ENCODE measurements around the gene IL17A.

Gene IL17A

GRCh38 chr6:52207066-52207465 is 20.9 kb downstream of the IL17A start:
- Mint-ChIP-seq H3K4me1 (no peaks in the 10 kb centered on the region), H3K27ac (ENCODE audit: low read depth) (no peak overlapping the region), H3K4me3 (no peak overlapping the region), H3K36me3 (ENCODE audit: insufficient read depth) (no peaks in the 10 kb centered on the region), H3K27me3 (peaks cover 68% of the 10 kb centered on the region), H3K9me3 (no peaks in the 10 kb centered on the region)
- ATAC-seq (replicated peaks; ENCODE audit: extremely low read depth, poor library complexity, severe bottlenecking) (no peak), DNase-seq (ENCODE audit: low spot score in 2 of 2) (no peak)

GRCh38 chr6:52208612-52209011 is 22.4 kb downstream of the IL17A start:
- no peaks in the 10 kb centered on the region for H3K4me1 Mint-ChIP-seq
- H3K27me3 Mint-ChIP-seq = peaks cover 64% of the 10 kb centered on the region
- no peak for DNase-seq (ENCODE audit: low spot score in 2 of 2)
- no peak overlapping the region for H3K4me3 Mint-ChIP-seq
- no peaks in the 10 kb centered on the region for H3K36me3 Mint-ChIP-seq (ENCODE audit: insufficient read depth)
- ATAC-seq (replicated peaks; ENCODE audit: extremely low read depth, poor library complexity, severe bottlenecking) = no peak
- H3K9me3 Mint-ChIP-seq = no peaks in the 10 kb centered on the region
- no peak overlapping the region for H3K27ac Mint-ChIP-seq (ENCODE audit: low read depth)

- Mint-ChIP-seq H3K27me3 (peaks cover 62% of the 10 kb centered on the region), H3K4me3 (no peak overlapping the region), H3K27ac (ENCODE audit: low read depth) (no peak overlapping the region), H3K9me3 (no peaks in the 10 kb centered on the region), H3K4me1 (no peaks in the 10 kb centered on the region), H3K36me3 (ENCODE audit: insufficient read depth) (no peaks in the 10 kb centered on the region)
- ATAC-seq (replicated peaks; ENCODE audit: extremely low read depth, poor library complexity, severe bottlenecking) = no peak
- DNase-seq (ENCODE audit: low spot score in 2 of 2) = no peak
Measured at GRCh38 chr6:52209770-52210169, 23.6 kb downstream of the IL17A start.

- Mint-ChIP-seq H3K27me3 (peaks cover 62% of the 10 kb centered on the region), H3K36me3 (ENCODE audit: insufficient read depth) (no peaks in the 10 kb centered on the region), H3K4me1 (no peaks in the 10 kb centered on the region), H3K4me3 (no peak overlapping the region), H3K27ac (ENCODE audit: low read depth) (no peak overlapping the region), H3K9me3 (no peaks in the 10 kb centered on the region)
- DNase-seq (ENCODE audit: low spot score in 2 of 2) = no peak
- ATAC-seq (replicated peaks; ENCODE audit: extremely low read depth, poor library complexity, severe bottlenecking) = no peak
Measured at GRCh38 chr6:52210227-52210626, 24.1 kb downstream of the IL17A start.

GRCh38 chr6:52213127-52213526 is 27.0 kb downstream of the IL17A start:
- no peak overlapping the region for H3K4me3 Mint-ChIP-seq
- peaks cover 48% of the 10 kb centered on the region for H3K27me3 Mint-ChIP-seq
- H3K36me3 Mint-ChIP-seq (ENCODE audit: insufficient read depth) = no peaks in the 10 kb centered on the region
- DNase-seq (ENCODE audit: low spot score in 2 of 2) (no peak), ATAC-seq (replicated peaks; ENCODE audit: extremely low read depth, poor library complexity, severe bottlenecking) (no peak)
- H3K9me3 Mint-ChIP-seq = no peaks in the 10 kb centered on the region
- H3K27ac Mint-ChIP-seq (ENCODE audit: low read depth) = no peak overlapping the region
- H3K4me1 Mint-ChIP-seq = no peaks in the 10 kb centered on the region

- Mint-ChIP-seq H3K4me1 (no peaks in the 10 kb centered on the region), H3K27me3 (peaks cover 24% of the 10 kb centered on the region), H3K9me3 (no peaks in the 10 kb centered on the region), H3K27ac (ENCODE audit: low read depth) (no peak overlapping the region), H3K36me3 (ENCODE audit: insufficient read depth) (no peaks in the 10 kb centered on the region), H3K4me3 (no peak overlapping the region)
- DNase-seq (ENCODE audit: low spot score in 2 of 2) (no peak), ATAC-seq (replicated peaks; ENCODE audit: extremely low read depth, poor library complexity, severe bottlenecking) (no peak)
Measured at GRCh38 chr6:52215787-52216186, 29.6 kb downstream of the IL17A start.

DNA sequence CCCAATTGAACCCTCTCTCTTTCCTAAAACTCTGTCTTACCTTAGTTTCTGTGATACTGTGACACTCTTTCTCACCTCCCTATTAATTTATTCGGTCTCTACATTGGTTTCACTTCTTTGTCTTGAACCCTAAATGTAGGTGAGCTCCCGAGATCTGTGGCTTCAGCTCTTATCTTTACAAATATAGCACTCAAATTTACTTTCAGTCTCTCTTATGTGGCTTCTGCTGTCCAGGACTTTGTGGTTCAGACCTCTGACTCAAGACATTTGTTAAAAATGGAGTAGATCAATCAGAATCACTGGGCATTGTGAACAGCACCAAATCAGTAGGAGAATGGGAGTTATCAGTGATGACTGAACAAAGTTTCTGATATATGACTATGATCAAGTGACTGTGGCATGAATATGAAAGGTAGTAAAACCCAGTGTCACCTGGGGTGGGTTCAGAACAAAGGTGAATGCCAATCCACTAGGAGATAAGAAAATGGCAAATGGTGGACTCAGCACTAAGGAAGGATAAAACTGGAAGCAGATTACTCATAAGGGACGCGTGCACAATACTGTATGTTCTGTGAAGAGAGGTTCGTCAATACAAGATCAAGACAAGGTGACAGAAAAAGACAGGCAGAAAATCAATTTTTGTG is 30.9 kb downstream of the IL17A start:
- ATAC-seq (replicated peaks; ENCODE audit: extremely low read depth, poor library complexity, severe bottlenecking) (no peak), DNase-seq (ENCODE audit: low spot score in 2 of 2) (no peak)
- no peak overlapping the region for H3K4me3 Mint-ChIP-seq
- H3K27me3 Mint-ChIP-seq = peaks cover 19% of the 10 kb centered on the region
- H3K27ac Mint-ChIP-seq (ENCODE audit: low read depth) = no peak overlapping the region
- H3K36me3 Mint-ChIP-seq (ENCODE audit: insufficient read depth) = no peaks in the 10 kb centered on the region
- peaks cover 6% of the 10 kb centered on the region for H3K4me1 Mint-ChIP-seq
- no peaks in the 10 kb centered on the region for H3K9me3 Mint-ChIP-seq

DNA sequence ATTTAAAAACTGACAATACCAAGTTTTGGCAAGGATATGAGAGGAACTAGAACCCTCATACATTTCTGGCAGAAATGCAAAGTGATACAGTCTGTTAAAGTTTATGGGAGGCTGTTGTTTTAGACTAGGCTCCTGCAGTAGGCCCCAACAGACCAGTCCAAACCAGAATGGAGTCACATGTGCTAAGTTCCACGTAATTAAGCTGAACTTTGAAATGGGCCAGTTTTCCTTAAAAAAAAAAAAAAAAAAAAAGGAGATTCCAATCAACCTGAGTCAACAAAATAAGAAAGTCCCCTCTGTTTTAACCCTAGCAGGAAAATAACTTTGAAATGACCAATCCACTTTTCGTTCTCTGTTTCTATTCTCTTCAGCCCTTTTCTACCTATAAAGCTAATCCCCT is 31.6 kb downstream of the IL17A start:
- H3K27ac Mint-ChIP-seq (ENCODE audit: low read depth) = no peak overlapping the region
- ATAC-seq (replicated peaks; ENCODE audit: extremely low read depth, poor library complexity, severe bottlenecking) (no peak), DNase-seq (ENCODE audit: low spot score in 2 of 2) (no peak)
- H3K27me3 Mint-ChIP-seq = peaks cover 16% of the 10 kb centered on the region
- no peak overlapping the region for H3K4me3 Mint-ChIP-seq
- no peaks in the 10 kb centered on the region for H3K9me3 Mint-ChIP-seq
- peaks cover 6% of the 10 kb centered on the region for H3K4me1 Mint-ChIP-seq
- no peaks in the 10 kb centered on the region for H3K36me3 Mint-ChIP-seq (ENCODE audit: insufficient read depth)

GRCh38 chr6:52221302-52221701 is 35.1 kb downstream of the IL17A start:
- no peak overlapping the region for H3K27ac Mint-ChIP-seq (ENCODE audit: low read depth)
- no peak for ATAC-seq (replicated peaks; ENCODE audit: extremely low read depth, poor library complexity, severe bottlenecking)
- peaks cover 43% of the 10 kb centered on the region for H3K27me3 Mint-ChIP-seq
- peaks cover 6% of the 10 kb centered on the region for H3K4me1 Mint-ChIP-seq
- DNase-seq (ENCODE audit: low spot score in 2 of 2) = no peak
- no peaks in the 10 kb centered on the region for H3K9me3 Mint-ChIP-seq
- no peak overlapping the region for H3K4me3 Mint-ChIP-seq
- H3K36me3 Mint-ChIP-seq (ENCODE audit: insufficient read depth) = no peaks in the 10 kb centered on the region

- H3K4me3 Mint-ChIP-seq = no peak overlapping the region
- no peak for ATAC-seq (replicated peaks; ENCODE audit: extremely low read depth, poor library complexity, severe bottlenecking)
- H3K27me3 Mint-ChIP-seq = peaks cover 83% of the 10 kb centered on the region
- H3K4me1 Mint-ChIP-seq = peaks cover 6% of the 10 kb centered on the region
- no peak overlapping the region for H3K27ac Mint-ChIP-seq (ENCODE audit: low read depth)
- H3K36me3 Mint-ChIP-seq (ENCODE audit: insufficient read depth) = peaks cover 2% of the 10 kb centered on the region
- DNase-seq (ENCODE audit: low spot score in 2 of 2) = no peak
- H3K9me3 Mint-ChIP-seq = no peaks in the 10 kb centered on the region
Measured at GRCh38 chr6:52227495-52227894, 41.3 kb downstream of the IL17A start.

DNA sequence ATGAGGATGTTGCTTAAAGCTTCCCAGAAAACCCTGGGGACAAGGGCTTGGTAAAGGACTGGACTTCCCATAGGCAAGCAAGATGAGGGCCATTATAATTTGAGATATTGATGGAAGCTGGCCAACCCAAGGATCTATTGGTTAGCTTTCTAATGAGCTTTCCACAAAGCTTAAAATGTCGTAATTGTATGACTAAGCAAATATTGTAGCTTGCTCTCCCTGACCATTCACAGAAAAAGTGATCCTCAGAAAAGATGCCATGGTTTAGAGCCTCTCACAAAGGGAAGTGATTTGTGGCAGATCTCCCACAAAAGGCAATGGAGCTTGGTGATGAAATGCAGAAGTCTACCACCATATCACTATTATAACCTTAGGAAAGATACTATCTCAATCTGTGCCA is 44.5 kb downstream of the IL17A start:
- Mint-ChIP-seq H3K4me1 (peaks cover 6% of the 10 kb centered on the region), H3K36me3 (ENCODE audit: insufficient read depth) (peaks cover 2% of the 10 kb centered on the region), H3K27me3 (peaks cover 72% of the 10 kb centered on the region), H3K4me3 (no peak overlapping the region), H3K27ac (ENCODE audit: low read depth) (no peak overlapping the region), H3K9me3 (no peaks in the 10 kb centered on the region)
- DNase-seq (ENCODE audit: low spot score in 2 of 2) (no peak), ATAC-seq (replicated peaks; ENCODE audit: extremely low read depth, poor library complexity, severe bottlenecking) (no peak)

DNA sequence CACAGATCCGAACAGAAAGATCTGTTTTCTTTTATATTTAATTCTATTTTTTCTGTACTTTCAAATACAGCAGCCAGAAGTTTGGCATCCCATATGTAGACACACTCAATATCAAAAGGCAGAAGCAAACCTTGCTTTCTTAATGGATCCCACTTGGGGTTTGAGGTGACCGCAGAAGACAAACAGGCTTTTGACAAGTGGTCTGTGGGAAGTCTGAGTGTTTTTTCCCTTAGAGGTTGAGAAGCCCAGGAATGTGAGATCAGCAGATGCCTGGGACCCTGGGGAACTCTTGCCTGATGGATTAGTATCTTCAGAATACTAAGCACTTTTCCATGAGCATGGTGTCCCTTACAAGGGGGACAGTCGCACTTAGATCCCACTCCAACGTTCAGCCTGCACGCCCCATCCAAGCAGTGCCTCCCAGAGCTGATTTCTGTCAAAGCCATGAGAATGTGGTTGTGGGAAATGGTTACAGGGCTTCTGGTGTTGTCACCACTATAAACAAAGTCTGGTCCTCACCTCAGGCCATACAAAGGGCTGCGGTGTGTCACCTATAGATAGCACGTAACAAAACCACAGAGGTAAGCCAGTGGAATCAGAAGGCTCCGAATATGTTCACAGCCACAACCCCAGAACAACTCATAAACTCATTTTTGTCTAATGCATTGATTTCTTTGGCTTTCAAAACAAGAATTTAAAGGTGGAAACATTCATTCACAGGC is 45.4 kb downstream of the IL17A start:
- H3K36me3 Mint-ChIP-seq (ENCODE audit: insufficient read depth) = peaks cover 2% of the 10 kb centered on the region
- peaks cover 76% of the 10 kb centered on the region for H3K27me3 Mint-ChIP-seq
- H3K27ac Mint-ChIP-seq (ENCODE audit: low read depth) = no peak overlapping the region
- DNase-seq (ENCODE audit: low spot score in 2 of 2) (peak in 1 of 2 donors; percentile 53), ATAC-seq (replicated peaks; ENCODE audit: extremely low read depth, poor library complexity, severe bottlenecking) (peak; percentile 92)
- no peaks in the 10 kb centered on the region for H3K9me3 Mint-ChIP-seq
- no peak overlapping the region for H3K4me3 Mint-ChIP-seq
- peaks cover 6% of the 10 kb centered on the region for H3K4me1 Mint-ChIP-seq

DNA sequence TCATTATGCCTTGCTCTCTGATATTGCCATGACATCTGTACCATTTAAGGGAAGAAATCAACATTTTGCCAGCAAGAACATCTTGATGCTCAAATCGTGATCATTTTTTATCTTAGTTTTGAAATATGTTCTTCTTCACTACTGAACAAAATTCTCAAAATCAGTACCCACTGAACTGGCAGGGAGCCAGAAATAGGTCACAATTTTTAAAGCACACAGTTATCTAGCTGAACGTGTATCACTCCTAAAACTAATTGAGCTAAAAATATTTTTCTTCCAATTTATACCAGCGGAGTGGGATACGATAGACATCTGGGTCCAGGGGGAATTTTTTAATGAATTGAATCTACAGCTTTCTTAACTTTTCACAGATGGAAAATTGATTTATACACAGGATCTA is 46.8 kb downstream of the IL17A start:
- no peak overlapping the region for H3K4me3 Mint-ChIP-seq

More for the DNA sequence above, 46.8 kb downstream of the IL17A start:
- Mint-ChIP-seq H3K27me3 (peaks cover 76% of the 10 kb centered on the region), H3K9me3 (no peaks in the 10 kb centered on the region), H3K36me3 (ENCODE audit: insufficient read depth) (peaks cover 2% of the 10 kb centered on the region), H3K4me1 (peaks cover 6% of the 10 kb centered on the region), H3K27ac (ENCODE audit: low read depth) (no peak overlapping the region)
- ATAC-seq (replicated peaks; ENCODE audit: extremely low read depth, poor library complexity, severe bottlenecking) = no peak
- no peak for DNase-seq (ENCODE audit: low spot score in 2 of 2)

All from central memory CD8-positive, alpha-beta T cell (primary cell).